SU-DHL-6 (cell line): Measurements from ENCODE around the gene DERL3.

Experiments
- EZH2phosphoT487 ChIP-seq: fragments of 200-600 bp; sonication (generic), shearing (Covaris generic); conservative IDR thresholded peaks from 2 replicates; pipeline ENCODE4 v1.6.1; 2018; ENCODE audit warnings: mild to moderate bottlenecking, antibody characterized with exemption, low read length, moderate library complexity, mixed read lengths
- TF ChIP-seq, protein P1 (sequence below): fragments of 200-600 bp; sonication (generic); IDR thresholded peaks from one replicate; pipeline ENCODE4 v1.5.1; 2017; ENCODE audit warnings: antibody characterized with exemption, mild to moderate bottlenecking, low read length, moderate library complexity; ENCODE audit not compliant: insufficient read depth, poor library complexity, severe bottlenecking

DNA sequence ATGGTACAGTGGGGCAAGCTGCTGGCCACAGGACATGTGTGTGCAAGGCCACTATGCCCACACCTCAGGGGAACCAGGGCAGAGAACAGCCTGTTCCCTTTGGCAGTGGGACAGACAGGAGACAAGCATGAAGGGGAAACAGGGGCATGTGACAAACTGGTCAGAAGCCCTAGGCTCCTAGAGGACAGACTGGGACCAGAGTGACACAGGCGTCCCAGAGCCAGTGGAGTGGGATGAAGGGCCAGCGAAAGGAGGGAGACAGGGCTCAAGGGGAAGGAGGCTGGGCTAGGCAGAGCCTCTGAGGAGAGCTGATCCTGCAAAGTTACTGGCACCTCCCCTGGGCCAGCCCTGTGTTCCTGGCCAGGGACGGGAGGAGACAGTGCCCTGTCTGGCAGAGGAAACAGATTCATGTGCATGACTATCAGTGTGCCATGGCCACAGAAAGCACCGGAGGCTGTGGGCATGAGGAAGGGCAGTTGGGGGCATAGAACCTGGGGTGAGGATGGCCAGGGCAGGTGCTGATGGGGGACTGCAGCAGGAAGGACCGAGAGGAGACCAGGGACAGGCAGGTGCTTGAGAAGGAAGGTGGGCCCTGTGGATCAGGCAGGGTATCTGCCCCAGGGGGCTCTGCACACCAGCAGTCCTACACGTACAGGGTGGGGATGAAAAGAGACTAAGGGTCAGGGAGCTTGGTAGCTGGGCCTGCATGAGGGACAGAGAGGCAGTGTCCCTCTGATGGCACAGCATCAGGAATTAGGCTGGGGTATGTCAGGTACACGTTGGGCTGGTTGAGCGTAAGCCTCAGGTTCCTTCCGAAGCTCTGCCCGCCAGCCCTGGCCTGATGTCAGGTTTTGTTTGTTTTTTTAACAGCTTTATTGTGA, 9.8 kb downstream of the DERL3 start:
- TF ChIP-seq, protein P1, sequence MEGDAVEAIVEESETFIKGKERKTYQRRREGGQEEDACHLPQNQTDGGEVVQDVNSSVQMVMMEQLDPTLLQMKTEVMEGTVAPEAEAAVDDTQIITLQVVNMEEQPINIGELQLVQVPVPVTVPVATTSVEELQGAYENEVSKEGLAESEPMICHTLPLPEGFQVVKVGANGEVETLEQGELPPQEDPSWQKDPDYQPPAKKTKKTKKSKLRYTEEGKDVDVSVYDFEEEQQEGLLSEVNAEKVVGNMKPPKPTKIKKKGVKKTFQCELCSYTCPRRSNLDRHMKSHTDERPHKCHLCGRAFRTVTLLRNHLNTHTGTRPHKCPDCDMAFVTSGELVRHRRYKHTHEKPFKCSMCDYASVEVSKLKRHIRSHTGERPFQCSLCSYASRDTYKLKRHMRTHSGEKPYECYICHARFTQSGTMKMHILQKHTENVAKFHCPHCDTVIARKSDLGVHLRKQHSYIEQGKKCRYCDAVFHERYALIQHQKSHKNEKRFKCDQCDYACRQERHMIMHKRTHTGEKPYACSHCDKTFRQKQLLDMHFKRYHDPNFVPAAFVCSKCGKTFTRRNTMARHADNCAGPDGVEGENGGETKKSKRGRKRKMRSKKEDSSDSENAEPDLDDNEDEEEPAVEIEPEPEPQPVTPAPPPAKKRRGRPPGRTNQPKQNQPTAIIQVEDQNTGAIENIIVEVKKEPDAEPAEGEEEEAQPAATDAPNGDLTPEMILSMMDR = no peak
- no peak for TF ChIP-seq EZH2phosphoT487
